22Rv1 (cell line): ENCODE results near the gene ITPR3.

ENCODE experiments used
- H3K27ac ChIP-seq: fragments of 450-650 bp; 2 replicates; pipeline ENCODE4 v1.5.1; 2017
- ZFX ChIP-seq: fragments of 450-650 bp; IDR thresholded peaks from 2 replicates; pipeline ENCODE4 v1.6.1; 2017; ENCODE audit warnings: antibody characterized with exemption, borderline replicate concordance
- TF ChIP-seq, protein P1 (sequence below): fragments of 450-650 bp; IDR thresholded peaks from 2 replicates; pipeline ENCODE4 v1.5.1; 2017; ENCODE audit warnings: mild to moderate bottlenecking

ITPR3 gene

DNA sequence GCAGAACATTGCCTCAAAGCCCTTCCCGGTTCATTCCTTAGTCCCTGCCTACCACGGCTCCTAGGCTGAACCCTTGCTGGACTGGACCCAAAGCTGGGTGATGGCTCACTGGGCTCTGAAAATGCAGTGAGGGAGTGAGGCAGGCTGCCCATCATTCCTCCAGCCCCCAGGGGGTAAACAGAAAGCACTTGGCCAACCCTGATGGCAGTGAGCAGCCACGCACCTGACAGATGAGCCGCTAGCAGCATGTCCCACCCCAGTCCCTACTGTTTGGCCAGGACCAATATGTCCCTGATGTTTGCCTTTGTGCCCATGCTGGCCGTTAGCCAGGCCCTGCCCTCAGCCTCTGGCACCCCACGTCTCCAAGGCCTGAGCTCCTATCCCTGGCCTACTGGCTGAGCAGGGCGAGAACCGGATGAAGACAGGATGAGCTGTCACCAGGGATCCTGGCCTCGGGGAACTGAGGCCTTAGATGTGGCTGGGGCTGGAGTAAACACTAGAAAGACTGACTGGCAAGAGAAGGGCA lies 21.6 kb upstream of the ITPR3 start:
- TF ChIP-seq ZFX: no peak
- TF ChIP-seq, protein P1, sequence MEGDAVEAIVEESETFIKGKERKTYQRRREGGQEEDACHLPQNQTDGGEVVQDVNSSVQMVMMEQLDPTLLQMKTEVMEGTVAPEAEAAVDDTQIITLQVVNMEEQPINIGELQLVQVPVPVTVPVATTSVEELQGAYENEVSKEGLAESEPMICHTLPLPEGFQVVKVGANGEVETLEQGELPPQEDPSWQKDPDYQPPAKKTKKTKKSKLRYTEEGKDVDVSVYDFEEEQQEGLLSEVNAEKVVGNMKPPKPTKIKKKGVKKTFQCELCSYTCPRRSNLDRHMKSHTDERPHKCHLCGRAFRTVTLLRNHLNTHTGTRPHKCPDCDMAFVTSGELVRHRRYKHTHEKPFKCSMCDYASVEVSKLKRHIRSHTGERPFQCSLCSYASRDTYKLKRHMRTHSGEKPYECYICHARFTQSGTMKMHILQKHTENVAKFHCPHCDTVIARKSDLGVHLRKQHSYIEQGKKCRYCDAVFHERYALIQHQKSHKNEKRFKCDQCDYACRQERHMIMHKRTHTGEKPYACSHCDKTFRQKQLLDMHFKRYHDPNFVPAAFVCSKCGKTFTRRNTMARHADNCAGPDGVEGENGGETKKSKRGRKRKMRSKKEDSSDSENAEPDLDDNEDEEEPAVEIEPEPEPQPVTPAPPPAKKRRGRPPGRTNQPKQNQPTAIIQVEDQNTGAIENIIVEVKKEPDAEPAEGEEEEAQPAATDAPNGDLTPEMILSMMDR: no peak
- peak overlapping the region; percentile 48 for H3K27ac ChIP-seq

DNA sequence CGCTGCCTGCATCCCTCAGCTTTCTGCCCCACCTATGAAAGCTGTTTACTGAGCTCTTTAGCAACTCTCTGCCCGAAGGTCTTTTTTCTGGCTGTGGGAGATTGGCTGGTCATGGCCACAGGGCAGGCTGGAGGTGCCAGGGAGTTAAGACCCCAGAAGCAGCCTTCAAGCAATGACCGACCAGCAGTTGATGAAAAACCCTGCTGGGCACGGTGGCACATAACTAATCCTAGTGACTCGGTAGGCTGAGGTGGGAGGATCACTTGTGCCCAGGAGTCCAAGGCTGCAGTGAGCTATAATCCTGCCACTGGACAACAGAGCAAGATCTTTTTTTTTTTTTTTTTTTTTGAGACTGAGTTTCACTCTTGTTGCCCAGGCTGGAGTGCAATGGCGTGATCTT lies 20.4 kb upstream of the ITPR3 start:
- no peak overlapping the region for H3K27ac ChIP-seq
- no peak for TF ChIP-seq ZFX
- TF ChIP-seq, protein P1: no peak

DNA sequence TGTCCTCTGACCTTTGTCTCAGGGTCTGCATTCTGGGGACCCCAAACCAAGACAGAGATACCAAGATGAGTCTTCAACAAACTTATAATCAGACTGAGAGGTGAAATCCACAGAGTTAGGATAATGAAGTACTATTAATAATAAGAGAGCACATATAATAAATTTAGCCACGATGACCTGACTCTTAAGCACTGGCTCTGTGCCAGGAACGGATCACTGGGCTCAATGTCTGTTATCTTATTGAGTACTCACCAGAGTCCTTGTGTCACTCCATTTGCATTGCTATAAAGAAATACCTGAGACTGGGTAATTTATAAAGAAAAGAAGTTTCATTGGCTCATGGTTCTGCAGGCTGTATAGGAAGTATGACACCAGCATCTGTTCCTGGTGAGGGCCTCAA lies 18.9 kb upstream of the ITPR3 start:
- TF ChIP-seq ZFX: no peak
- TF ChIP-seq, protein P1: no peak
- no peak overlapping the region for H3K27ac ChIP-seq

DNA sequence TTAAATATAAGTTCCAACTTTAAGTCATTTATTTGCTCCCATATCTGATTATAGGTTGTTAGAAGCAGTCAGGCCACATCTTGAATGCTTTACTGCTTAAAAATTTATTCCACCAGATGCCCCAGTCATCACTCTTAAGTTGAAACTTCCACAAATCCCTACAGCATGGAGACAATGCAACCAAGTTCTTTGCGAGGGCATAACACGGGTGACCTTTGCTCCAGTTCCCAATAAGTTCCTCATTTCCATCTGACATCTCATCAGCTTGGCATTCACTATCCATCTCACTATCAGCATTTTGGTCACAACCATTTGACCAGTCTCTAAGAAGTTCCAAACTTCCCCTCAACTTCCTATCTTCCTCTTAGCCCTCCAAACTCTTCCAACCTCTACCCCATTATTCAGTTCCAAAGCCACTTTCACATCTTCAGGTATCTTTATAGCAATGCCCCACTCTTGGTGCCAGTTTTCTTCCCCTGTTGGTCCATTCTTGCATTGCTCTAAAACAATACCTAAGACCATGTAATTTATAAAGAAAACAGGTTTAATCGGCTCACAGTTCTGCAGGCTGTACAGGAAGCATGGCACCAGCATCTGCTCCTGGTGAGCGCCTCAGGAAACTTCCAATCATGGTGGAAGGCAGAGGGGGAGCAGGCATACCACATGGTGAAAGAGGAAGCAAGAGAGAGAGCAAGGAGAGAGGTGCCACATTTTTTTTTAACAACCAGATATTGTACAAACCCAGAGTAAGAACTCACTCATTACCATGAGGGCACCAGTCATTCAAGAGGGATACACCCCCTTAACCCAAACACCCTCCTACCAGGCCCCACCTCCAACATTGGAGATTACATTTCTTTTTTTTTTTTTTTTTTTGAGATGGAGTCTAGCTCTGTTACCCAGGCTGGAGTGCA lies 15.9 kb upstream of the ITPR3 start:
- H3K27ac ChIP-seq: no peak overlapping the region
- TF ChIP-seq ZFX: no peak
- TF ChIP-seq, protein P1: no peak

DNA sequence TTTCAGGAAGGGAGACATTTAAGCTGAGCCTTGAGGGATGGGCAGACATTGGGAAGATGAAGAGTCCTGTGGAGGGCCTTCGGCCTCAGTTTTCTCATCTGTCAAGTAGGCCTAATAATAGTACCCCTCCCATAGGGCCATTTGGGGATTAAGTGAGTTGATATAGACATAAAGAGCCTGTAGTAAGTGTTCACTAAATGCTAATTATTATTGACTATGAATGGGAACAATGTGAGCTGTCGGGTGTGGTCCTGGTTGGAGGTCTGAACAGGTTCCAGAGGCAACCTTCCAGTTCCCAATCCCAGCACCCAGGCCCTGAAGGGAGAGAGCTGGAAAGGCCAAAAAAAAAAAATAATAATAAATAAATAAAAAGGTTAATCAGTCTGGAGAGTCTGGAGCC lies 14.5 kb upstream of the ITPR3 start:
- H3K27ac ChIP-seq: no peak overlapping the region
- TF ChIP-seq, protein P1: no peak
- no peak for TF ChIP-seq ZFX

DNA sequence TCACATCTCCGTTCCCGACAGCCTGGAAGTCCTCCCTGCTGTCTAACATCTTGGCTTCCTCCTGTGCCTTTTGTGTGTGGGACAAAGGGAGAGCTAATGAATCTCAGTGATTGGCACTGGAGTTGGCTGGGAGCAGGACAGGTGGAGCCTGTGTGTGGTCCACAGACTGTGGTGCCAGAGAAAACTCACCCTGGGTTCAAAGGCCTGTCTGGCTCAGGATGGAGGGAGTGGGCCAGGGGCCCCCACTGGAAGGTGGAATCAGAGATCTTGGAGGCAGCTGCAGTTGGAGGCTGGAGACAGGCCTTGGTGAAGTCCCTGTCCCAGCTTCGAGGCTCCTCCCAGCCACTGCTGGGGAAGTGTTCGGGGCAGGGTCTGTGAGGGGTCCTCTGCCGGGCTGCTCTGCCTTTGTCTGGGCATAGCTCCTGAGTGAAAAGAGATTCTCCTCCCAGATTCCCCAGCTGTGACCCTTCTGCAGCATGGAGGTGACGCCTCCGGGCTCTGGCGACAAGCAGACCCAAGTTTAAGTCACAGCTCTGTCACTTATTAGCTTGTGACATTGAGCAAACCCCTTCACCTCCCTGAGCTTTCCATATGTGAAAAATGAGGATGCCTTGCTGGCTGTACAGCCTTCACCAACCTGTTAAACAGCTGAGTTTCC lies 13.9 kb upstream of the ITPR3 start:
- no peak overlapping the region for H3K27ac ChIP-seq
- TF ChIP-seq, protein P1: no peak

DNA sequence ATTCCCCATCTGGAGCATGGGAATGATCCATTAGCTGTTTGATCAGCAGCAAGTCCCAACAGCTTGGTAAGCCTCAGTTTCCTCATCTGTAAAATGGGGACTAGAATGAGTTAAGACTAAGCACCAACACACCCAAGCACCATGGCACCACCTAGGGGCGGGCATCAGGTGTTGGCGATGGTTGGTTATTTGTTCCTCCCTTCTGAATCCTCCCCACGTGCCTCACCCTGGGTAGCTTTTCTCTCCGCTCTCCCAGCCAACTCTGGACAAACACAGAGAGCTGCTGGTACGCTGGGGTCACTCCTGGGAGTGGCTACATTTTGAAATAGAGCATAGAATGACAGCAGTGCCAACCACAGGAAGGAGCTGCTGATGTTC lies 13.3 kb upstream of the ITPR3 start:
- TF ChIP-seq, protein P1: peak; percentile 76
- TF ChIP-seq ZFX: no peak
- no peak overlapping the region for H3K27ac ChIP-seq
